Measurements from ENCODE around the gene STRAP.

Gene STRAP, protein sequence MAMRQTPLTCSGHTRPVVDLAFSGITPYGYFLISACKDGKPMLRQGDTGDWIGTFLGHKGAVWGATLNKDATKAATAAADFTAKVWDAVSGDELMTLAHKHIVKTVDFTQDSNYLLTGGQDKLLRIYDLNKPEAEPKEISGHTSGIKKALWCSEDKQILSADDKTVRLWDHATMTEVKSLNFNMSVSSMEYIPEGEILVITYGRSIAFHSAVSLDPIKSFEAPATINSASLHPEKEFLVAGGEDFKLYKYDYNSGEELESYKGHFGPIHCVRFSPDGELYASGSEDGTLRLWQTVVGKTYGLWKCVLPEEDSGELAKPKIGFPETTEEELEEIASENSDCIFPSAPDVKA

GRCh38 chr12:15882118-15882971 lies at the start of gene STRAP:
Gene STRAP, plus strand, starts transcription at chr12:15882387. Its CDS starts 321 bp downstream, at chr12:15882708.
- in situ Hi-C loops (cut with MboI; ENCODE audit: low sequenced_read_pairs): no loop called here

DNA sequence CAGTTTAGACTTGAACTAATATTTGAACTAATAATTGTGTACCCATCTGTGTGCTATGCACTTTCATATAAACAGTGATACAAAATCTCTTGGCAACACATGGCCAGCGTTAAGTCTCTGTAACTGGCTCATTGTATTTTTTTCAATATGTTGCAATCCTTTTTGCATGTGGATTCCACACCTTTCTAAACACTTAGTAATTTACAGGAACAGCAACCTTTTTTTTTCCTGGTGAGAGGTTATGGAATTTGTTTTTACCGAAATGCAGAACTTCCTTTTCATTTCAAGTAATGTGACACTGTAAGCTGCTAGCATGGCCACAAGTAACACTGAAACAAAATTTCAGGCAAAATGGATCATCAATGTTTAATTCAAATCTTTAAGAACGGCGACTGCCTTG lies 47.6 kb upstream of the STRAP start:
- in situ Hi-C loops (cut with MboI; ENCODE audit: low sequenced_read_pairs): loop anchor here (25.0 kb wide), 1 partner anchor 572 kb away; no protein-coding TSS in a partner anchor

GRCh38 chr12:15837141-15837790 lies 44.9 kb upstream of the STRAP start:
- in situ Hi-C loops (cut with MboI; ENCODE audit: low sequenced_read_pairs): loop anchor here (25.0 kb wide), 1 partner anchor 575 kb away; no protein-coding TSS in a partner anchor

GRCh38 chr12:15839041-15839440 lies 43.1 kb upstream of the STRAP start:
- in situ Hi-C loops (cut with MboI; ENCODE audit: low sequenced_read_pairs): loop anchor here (25.0 kb wide), 1 partner anchor 577 kb away; no protein-coding TSS in a partner anchor

GRCh38 chr12:15839682-15840081 lies 42.5 kb upstream of the STRAP start:
- in situ Hi-C loops (cut with MboI; ENCODE audit: low sequenced_read_pairs): loop anchor here (25.0 kb wide), 1 partner anchor 577 kb away; no protein-coding TSS in a partner anchor

- in situ Hi-C loops (cut with MboI; ENCODE audit: low sequenced_read_pairs): loop anchor here (25.0 kb wide), 1 partner anchor 580 kb away; no protein-coding TSS in a partner anchor
Observed at GRCh38 chr12:15842108-15842507, 40.1 kb upstream of the STRAP start.

- in situ Hi-C loops (cut with MboI; ENCODE audit: low sequenced_read_pairs): loop anchor here (25.0 kb wide), 1 partner anchor 585 kb away; no protein-coding TSS in a partner anchor
Observed at GRCh38 chr12:15846887-15847286, 35.3 kb upstream of the STRAP start.

GRCh38 chr12:15848606-15849005 lies 33.6 kb upstream of the STRAP start:
- in situ Hi-C loops (cut with MboI; ENCODE audit: low sequenced_read_pairs): loop anchor here (25.0 kb wide), 1 partner anchor 586 kb away; no protein-coding TSS in a partner anchor

DNA sequence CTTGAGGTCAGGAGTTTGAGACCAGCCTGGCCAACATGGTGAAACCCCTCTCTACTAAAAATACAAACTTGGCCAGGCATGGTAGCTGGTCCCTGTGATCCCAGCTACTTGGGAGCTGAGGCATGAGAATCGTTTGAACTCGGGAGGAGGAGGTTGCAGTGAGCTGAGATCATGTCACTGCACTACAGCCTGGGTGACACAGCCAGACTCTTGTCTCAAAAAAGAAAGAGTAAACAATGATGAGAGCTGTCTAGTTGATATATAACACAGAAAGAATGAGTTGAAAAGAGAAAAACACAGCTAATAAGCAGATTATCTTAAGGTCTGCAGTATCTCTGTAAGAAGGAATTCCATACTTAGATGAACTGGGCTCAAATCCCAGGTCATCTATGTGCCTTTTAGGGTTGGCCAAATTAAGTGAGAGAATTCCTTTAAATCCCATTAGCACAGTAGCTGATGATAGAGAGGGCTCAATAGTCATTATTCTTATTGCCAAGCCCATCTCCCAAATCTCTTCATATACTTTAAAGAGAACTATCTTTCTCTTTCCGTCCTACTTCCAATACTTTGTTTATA lies 31.1 kb upstream of the STRAP start:
- in situ Hi-C loops (cut with MboI; ENCODE audit: low sequenced_read_pairs): loop anchor here (10.0 kb wide), 1 partner anchor 256 kb away; no protein-coding TSS in a partner anchor

- in situ Hi-C loops (cut with MboI; ENCODE audit: low sequenced_read_pairs): loop anchor here (10.0 kb wide), 1 partner anchor 257 kb away; no protein-coding TSS in a partner anchor
Observed at GRCh38 chr12:15851919-15852318, 30.3 kb upstream of the STRAP start.

DNA sequence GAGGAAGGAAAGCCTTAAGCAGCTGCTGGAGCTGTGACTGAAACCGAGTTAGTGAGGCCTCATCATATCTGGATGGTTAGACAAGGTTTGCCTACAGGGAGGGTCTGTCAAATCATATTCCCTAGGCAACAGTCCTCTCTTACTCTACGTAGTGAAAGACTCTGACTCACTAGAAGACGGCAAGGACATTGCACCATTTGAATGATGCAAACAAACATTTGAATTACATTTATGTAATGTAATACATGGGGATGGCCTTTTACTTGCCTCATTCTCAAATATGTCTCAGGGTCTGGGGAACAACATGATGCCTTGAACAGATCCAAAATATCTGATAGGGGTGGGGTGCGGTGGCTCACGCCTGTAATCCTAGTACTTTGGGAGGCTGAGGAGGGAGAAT lies 29.8 kb upstream of the STRAP start:
- in situ Hi-C loops (cut with MboI; ENCODE audit: low sequenced_read_pairs): loop anchor here (10.0 kb wide), 1 partner anchor 258 kb away; no protein-coding TSS in a partner anchor

- in situ Hi-C loops (cut with MboI; ENCODE audit: low sequenced_read_pairs): loop anchor here (10.0 kb wide), 1 partner anchor 259 kb away; no protein-coding TSS in a partner anchor
Observed at GRCh38 chr12:15853877-15854276, 28.3 kb upstream of the STRAP start.

- in situ Hi-C loops (cut with MboI; ENCODE audit: low sequenced_read_pairs): loop anchor here (10.0 kb wide), 1 partner anchor 260 kb away; no protein-coding TSS in a partner anchor
Observed at GRCh38 chr12:15854916-15855315, 27.3 kb upstream of the STRAP start.

DNA sequence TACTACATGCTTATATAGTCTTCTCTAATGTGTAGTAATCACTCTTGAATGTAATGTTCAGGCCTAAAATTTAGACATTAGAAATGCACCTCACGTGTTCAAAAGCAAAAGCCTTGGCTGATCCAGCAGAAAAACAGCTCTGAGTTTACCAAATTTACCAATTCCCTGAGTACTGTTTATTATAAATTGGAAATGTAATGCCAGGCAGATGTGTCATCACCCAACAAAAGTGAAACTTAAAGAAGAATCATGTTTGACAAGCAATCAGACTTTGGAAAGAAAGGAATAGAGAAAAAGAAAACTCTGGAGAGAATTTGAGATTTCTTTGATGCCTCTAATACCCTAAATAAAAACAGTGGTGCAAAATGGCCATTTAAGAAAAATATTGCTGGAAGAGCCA lies 26.5 kb upstream of the STRAP start:
- in situ Hi-C loops (cut with MboI; ENCODE audit: low sequenced_read_pairs): loop anchor here (10.0 kb wide), 1 partner anchor 261 kb away; no protein-coding TSS in a partner anchor

- in situ Hi-C loops (cut with MboI; ENCODE audit: low sequenced_read_pairs): loop anchor here (10.0 kb wide), 1 partner anchor 262 kb away; no protein-coding TSS in a partner anchor
Observed at GRCh38 chr12:15856097-15856982, 25.8 kb upstream of the STRAP start.

DNA sequence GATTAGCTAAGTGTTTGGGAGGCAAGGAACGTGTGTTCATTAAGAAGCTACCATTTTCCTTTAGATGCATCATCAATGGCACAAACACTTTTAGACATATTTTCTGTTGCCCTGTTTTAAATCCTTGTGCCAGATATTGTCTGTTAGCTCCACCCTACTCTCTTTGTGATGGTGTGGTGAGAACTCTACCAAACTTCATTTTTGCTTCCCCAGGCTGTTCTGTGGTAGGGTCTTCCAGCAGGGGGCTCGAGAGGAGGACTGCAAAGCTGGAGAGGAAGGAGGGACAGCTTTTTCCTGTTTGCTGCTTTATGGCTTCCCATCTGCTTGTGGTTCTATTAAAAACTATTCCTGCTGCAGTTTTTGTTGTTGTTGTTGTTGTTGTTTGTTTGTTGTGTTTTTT lies 23.8 kb upstream of the STRAP start:
- in situ Hi-C loops (cut with MboI; ENCODE audit: low sequenced_read_pairs): loop anchor here (10.0 kb wide), 1 partner anchor 264 kb away; no protein-coding TSS in a partner anchor

GRCh38 chr12:15859116-15859515 lies 23.1 kb upstream of the STRAP start:
- in situ Hi-C loops (cut with MboI; ENCODE audit: low sequenced_read_pairs): loop anchor here (10.0 kb wide), 1 partner anchor 264 kb away; no protein-coding TSS in a partner anchor

DNA sequence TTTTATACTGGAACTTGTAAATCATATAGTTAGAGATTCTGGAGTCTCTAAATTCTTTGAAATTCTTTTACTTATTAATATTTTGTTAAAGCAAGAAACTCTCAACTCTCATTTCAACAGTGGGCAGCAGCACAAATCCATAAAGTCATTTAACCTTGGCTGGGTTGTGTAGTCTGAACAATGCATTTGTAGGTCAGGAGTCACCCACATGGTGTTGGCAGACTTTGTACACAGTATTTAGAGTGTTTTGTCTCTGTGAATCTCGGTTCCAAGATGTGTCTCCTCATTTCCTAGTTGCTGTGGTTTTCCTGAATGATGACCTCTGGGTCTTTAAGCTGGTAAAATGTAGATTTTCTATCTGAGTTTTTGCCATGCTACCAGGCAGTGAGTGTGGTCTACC lies 20.8 kb upstream of the STRAP start:
- in situ Hi-C loops (cut with MboI; ENCODE audit: low sequenced_read_pairs): no loop called here

GRCh38 chr12:15862840-15863239 lies 19.3 kb upstream of the STRAP start:
- in situ Hi-C loops (cut with MboI; ENCODE audit: low sequenced_read_pairs): no loop called here
